HG03060 (cell line): ENCODE results near the gene MYL12A.
"Not testable (repeated sequence)": the region's sequence is repeated elsewhere in the genome, so short reads cannot be mapped to it uniquely, and the experiment has no call there.

Source experiments
- ATAC-seq: cut with Tn5 transposase; IDR thresholded peaks from one replicate; pipeline ENCODE4 v1.9.1; 2021; ENCODE audit warnings: low read depth, moderate number of reproducible peaks; ENCODE audit not compliant: unreplicated experiment

Gene MYL12A

GRCh38 chr18:3251963-3252277 is 4.3 kb downstream of the MYL12A start:
- no peak for ATAC-seq

GRCh38 chr18:3252843-3253242 is 5.2 kb downstream of the MYL12A start:
- ATAC-seq, result no peak

- no peak for ATAC-seq
Observed at GRCh38 chr18:3254725-3255124, 7.1 kb downstream of the MYL12A start.

GRCh38 chr18:3255611-3256165 is 8.1 kb downstream of the MYL12A start:
- no peak for ATAC-seq

- ATAC-seq, result no peak
Observed at GRCh38 chr18:3256693-3257626, 9.4 kb downstream of the MYL12A start.

- ATAC-seq, result no peak
Observed at GRCh38 chr18:3257627-3258120, 10.1 kb downstream of the MYL12A start.

GRCh38 chr18:3260995-3261372 is 13.4 kb downstream of the MYL12A start:
- ATAC-seq, result no peak

GRCh38 chr18:3261373-3262233 is 14.0 kb downstream of the MYL12A start, which contains the start of gene MYL12B:
Gene MYL12B (plus strand): TSS chr18:3262133. CDS start chr18:3272899, 10,766 bp downstream.
- peak; percentile 66 for ATAC-seq

- peak; percentile 4 for ATAC-seq
Observed at GRCh38 chr18:3262234-3263131, 14.9 kb downstream of the MYL12A start.

- no peak for ATAC-seq
Observed at GRCh38 chr18:3263132-3263700, 15.6 kb downstream of the MYL12A start.

GRCh38 chr18:3264362-3264761 is 16.8 kb downstream of the MYL12A start:
- no peak for ATAC-seq

GRCh38 chr18:3265564-3266033 is 18.0 kb downstream of the MYL12A start:
- no peak for ATAC-seq

GRCh38 chr18:3266062-3266608 is 18.5 kb downstream of the MYL12A start:
- ATAC-seq, result no peak

- no peak for ATAC-seq
Observed at GRCh38 chr18:3268306-3268705, 20.7 kb downstream of the MYL12A start.

- no peak for ATAC-seq
Observed at GRCh38 chr18:3269241-3269913, 21.8 kb downstream of the MYL12A start.

GRCh38 chr18:3269914-3270299 is 22.3 kb downstream of the MYL12A start:
- ATAC-seq, result no peak

- no peak for ATAC-seq
Observed at GRCh38 chr18:3273042-3273441, 25.4 kb downstream of the MYL12A start.

- ATAC-seq, result not testable (repeated sequence)
Observed at GRCh38 chr18:3277643-3278213, 30.1 kb downstream of the MYL12A start.
